Measurements from ENCODE around the gene DNAJC13. TPM values are rescaled to one million over a fixed set of nuclear protein-coding genes. Genes with fewer than 3 reads are reported as not detected.

Gene DNAJC13
- total RNA-seq, 2 experiments from 2014 or later, result 29.9 to 33.5 TPM

GRCh38 chr3:132530624-132531023 lies 113.3 kb downstream of the DNAJC13 start:
- Mint-ChIP-seq H3K36me3 (ENCODE audit: low read depth) (peaks cover 25% of the 10 kb centered on the region), H3K4me3 (no peak overlapping the region), H3K4me1 (no peaks in the 10 kb centered on the region), H3K27ac (no peak overlapping the region), H3K27me3 (no peaks in the 10 kb centered on the region), H3K9me3 (ENCODE audit: low read depth) (no peaks in the 10 kb centered on the region)
- POLR2A ChIA-PET, result no interaction called here
- intact Hi-C loops (cut with DNase I, micrococcal nuclease), result no loop called here
- DNase-seq, result no peak
- CTCF ChIA-PET, result interaction anchor here (0.6 to 0.8 kb wide), 2 partner anchors 111 to 124 kb away, joined by 3 read pairs; no protein-coding TSS in a partner anchor
- ATAC-seq, result no peak

DNA sequence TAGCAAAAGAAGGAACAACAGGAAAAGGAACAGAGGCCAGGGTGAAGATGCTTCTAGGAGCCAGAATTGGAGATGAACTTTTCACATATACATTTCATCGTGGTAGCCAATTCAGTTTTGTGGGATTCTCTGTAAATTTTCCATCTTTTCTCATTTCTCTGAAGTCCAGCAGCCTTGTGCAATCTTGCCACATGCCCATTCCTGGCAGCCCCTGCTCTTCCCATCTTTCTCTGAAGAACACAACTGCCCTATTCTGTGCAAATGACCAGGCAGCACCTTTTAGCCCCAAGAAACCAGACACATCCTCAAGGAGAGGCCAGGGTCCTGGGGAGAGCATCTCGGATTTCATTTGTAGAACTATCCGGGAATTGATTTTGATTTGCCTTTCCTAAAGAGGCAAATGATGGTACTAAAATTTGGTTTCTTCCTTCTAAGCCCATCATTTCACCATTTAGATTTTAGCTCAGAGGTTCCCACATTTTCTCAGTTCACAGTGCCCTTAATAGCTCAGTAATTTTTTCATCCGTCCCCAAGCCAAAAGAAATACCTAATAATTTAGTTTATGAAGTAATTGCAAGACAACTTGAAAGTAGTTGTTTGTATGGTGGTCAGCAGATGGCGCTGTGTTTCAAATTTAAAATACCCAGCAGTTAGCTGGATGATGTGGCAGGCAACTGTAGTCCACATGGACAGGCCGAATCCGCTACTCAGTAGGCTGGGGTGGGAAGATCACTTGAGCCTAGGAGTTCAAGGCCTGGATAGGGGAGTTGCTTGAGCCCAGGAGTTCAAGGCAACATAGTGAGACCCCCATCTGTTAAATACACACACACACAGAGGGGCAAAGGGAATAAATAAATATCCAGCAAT lies 118.5 kb downstream of the DNAJC13 start:
- H3K4me3 Mint-ChIP-seq, result no peak overlapping the region
- H3K9me3 Mint-ChIP-seq (ENCODE audit: low read depth), result no peaks in the 10 kb centered on the region
- H3K27ac Mint-ChIP-seq, result no peak overlapping the region
- H3K4me1 Mint-ChIP-seq, result peaks cover 9% of the 10 kb centered on the region
- no peaks in the 10 kb centered on the region for H3K27me3 Mint-ChIP-seq
- peak; percentile 54 for ATAC-seq
- CTCF ChIA-PET, result interaction anchor here (0.6 to 6.2 kb wide), 31 partner anchors 9 to 1571 kb away, joined by 3 to 102 read pairs (median 4); no protein-coding TSS in a partner anchor
- POLR2A ChIA-PET, result no interaction called here
- peaks cover 21% of the 10 kb centered on the region for H3K36me3 Mint-ChIP-seq (ENCODE audit: low read depth)
- intact Hi-C loops (cut with DNase I, micrococcal nuclease), result loop anchor here (1.0 to 5.0 kb wide), 3 partner anchors 106 to 184 kb away; no protein-coding TSS in a partner anchor
- DNase-seq, result peak; percentile 74

DNA sequence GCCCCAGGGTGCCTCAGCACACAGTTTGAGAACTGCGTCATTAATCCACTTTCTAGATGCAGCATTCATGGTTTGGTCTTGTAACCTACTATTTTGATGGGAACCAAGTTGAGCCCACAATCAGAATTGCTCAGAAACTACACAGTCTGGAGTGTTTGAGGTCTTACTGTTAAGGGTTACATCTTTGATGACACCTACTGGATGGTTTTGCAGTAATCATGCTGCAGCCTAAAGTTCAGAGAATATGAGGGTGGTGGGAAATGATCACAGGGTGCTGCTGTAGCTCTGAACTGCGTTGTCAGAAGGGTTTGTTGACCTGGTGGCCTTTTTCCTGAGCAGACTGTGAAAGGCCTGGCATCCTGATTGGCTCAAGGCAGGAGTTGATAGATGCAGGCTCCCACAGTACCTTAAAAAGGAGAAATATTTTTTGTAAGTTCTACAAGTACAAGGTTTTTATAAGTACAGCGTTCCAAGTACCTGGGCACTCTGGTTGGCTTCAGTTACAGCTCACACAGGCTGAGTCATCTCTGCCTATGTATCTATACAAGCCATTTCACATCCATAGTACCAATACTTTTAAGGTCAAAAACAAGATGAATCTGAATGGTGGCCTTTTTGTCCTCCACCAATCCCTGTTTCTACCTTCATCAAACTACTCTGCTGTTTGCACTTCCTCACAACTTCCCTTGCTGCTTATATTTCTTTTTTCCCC lies 119.3 kb downstream of the DNAJC13 start:
- intact Hi-C loops (cut with DNase I, micrococcal nuclease), result loop anchor here (1.0 to 5.0 kb wide), 3 partner anchors 106 to 184 kb away; no protein-coding TSS in a partner anchor
- no peaks in the 10 kb centered on the region for H3K27me3 Mint-ChIP-seq
- H3K9me3 Mint-ChIP-seq (ENCODE audit: low read depth), result no peaks in the 10 kb centered on the region
- peak; percentile 88 for ATAC-seq
- ChIA-PET POLR2A (no interaction called here), CTCF (interaction anchor here (1.0 to 6.2 kb wide), 27 partner anchors 9 to 197 kb away, joined by 3 to 102 read pairs (median 4); no protein-coding TSS in a partner anchor)
- H3K27ac Mint-ChIP-seq, result peak overlapping the region; percentile 51
- peaks cover 24% of the 10 kb centered on the region for H3K36me3 Mint-ChIP-seq (ENCODE audit: low read depth)
- no peak for DNase-seq
- H3K4me1 Mint-ChIP-seq, result peaks cover 9% of the 10 kb centered on the region
- H3K4me3 Mint-ChIP-seq, result no peak overlapping the region

GRCh38 chr3:132537297-132537696 lies 120.0 kb downstream of the DNAJC13 start:
- no peak for DNase-seq
- Mint-ChIP-seq H3K36me3 (ENCODE audit: low read depth) (peaks cover 24% of the 10 kb centered on the region), H3K27me3 (no peaks in the 10 kb centered on the region), H3K4me3 (no peak overlapping the region), H3K9me3 (ENCODE audit: low read depth) (no peaks in the 10 kb centered on the region), H3K4me1 (peaks cover 10% of the 10 kb centered on the region), H3K27ac (no peak overlapping the region)
- intact Hi-C loops (cut with DNase I, micrococcal nuclease), result loop anchor here in 1 of 2 experiments (5.0 kb wide), 2 partner anchors 180 to 185 kb away; no protein-coding TSS in a partner anchor
- no peak for ATAC-seq
- POLR2A ChIA-PET, result no interaction called here
- CTCF ChIA-PET, result interaction anchor here (1.3 to 6.2 kb wide), 7 partner anchors 9 to 109 kb away, joined by 3 to 102 read pairs (median 8); no protein-coding TSS in a partner anchor

- peaks cover 23% of the 10 kb centered on the region for H3K36me3 Mint-ChIP-seq (ENCODE audit: low read depth)
- POLR2A ChIA-PET, result no interaction called here
- ATAC-seq, result no peak
Observed at GRCh38 chr3:132538072-132538471, 120.8 kb downstream of the DNAJC13 start.

DNA sequence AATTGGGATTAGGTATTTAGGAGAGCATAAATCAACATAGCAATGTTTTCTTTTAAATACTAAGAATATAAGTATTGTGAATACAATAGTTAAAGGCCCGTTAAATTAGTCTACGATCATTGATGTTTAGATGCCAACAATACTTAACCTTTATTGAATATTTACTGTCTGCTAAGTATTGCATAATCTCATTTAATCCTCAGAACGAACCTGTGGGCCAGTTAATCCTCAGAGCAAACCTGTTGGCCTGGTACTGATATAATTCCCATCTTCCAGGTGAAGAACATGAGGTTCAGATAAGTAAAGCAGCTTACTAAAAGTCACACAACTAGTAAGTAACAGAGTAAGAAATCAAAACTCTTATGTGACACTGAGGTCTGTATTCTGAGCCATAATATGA lies 122.4 kb downstream of the DNAJC13 start:
- POLR2A ChIA-PET, result no interaction called here
- no peak for DNase-seq
- H3K36me3 Mint-ChIP-seq (ENCODE audit: low read depth), result peaks cover 24% of the 10 kb centered on the region
- no peak overlapping the region for H3K4me3 Mint-ChIP-seq
- no peaks in the 10 kb centered on the region for H3K27me3 Mint-ChIP-seq
- no peaks in the 10 kb centered on the region for H3K9me3 Mint-ChIP-seq (ENCODE audit: low read depth)
- intact Hi-C loops (cut with DNase I, micrococcal nuclease), result loop anchor here in 1 of 2 experiments (5.0 kb wide), 2 partner anchors 178 to 187 kb away; no protein-coding TSS in a partner anchor
- CTCF ChIA-PET, result interaction anchor here (0.7 to 1.3 kb wide), 5 partner anchors 11 to 176 kb away, joined by 3 to 5 read pairs (median 3); no protein-coding TSS in a partner anchor
- H3K27ac Mint-ChIP-seq, result peak overlapping the region; percentile 14
- H3K4me1 Mint-ChIP-seq, result peaks cover 33% of the 10 kb centered on the region
- no peak for ATAC-seq

More at GRCh38 chr3:132538072-132538471, 120.8 kb downstream of the DNAJC13 start:
- no peak overlapping the region for H3K4me3 Mint-ChIP-seq
- no peak overlapping the region for H3K27ac Mint-ChIP-seq
- peaks cover 18% of the 10 kb centered on the region for H3K4me1 Mint-ChIP-seq
- H3K27me3 Mint-ChIP-seq, result no peaks in the 10 kb centered on the region
- DNase-seq, result no peak
- CTCF ChIA-PET, result interaction anchor here (1.3 to 6.2 kb wide), 4 partner anchors 8 to 103 kb away, joined by 3 to 102 read pairs (median 4); no protein-coding TSS in a partner anchor
- intact Hi-C loops (cut with DNase I, micrococcal nuclease), result loop anchor here in 1 of 2 experiments (5.0 kb wide), 2 partner anchors 179 to 186 kb away; no protein-coding TSS in a partner anchor
- no peaks in the 10 kb centered on the region for H3K9me3 Mint-ChIP-seq (ENCODE audit: low read depth)

- peaks cover 2% of the 10 kb centered on the region for H3K9me3 Mint-ChIP-seq (ENCODE audit: low read depth)
- intact Hi-C loops (cut with DNase I, micrococcal nuclease), result loop anchor here in 1 of 2 experiments (2.0 kb wide), 1 partner anchor 26 kb away; no protein-coding TSS in a partner anchor
- ATAC-seq, result no peak
- peaks cover 24% of the 10 kb centered on the region for H3K4me1 Mint-ChIP-seq
- H3K27me3 Mint-ChIP-seq, result no peaks in the 10 kb centered on the region
- ChIA-PET POLR2A (interaction anchor here (0.6 to 0.7 kb wide), 2 partner anchors 46 to 117 kb away, joined by 3 to 6 read pairs; partner anchors contain the start of gene ACAD11), CTCF (interaction anchor here (0.6 to 1.8 kb wide), 4 partner anchors 53 to 101 kb away, joined by 3 to 7 read pairs (median 4); no protein-coding TSS in a partner anchor)
- peak overlapping the region; percentile 87 for H3K27ac Mint-ChIP-seq
- no peak overlapping the region for H3K4me3 Mint-ChIP-seq
- no peak for DNase-seq
- peaks cover 20% of the 10 kb centered on the region for H3K36me3 Mint-ChIP-seq (ENCODE audit: low read depth)
Observed at GRCh38 chr3:132542577-132542976, 125.3 kb downstream of the DNAJC13 start.

DNA sequence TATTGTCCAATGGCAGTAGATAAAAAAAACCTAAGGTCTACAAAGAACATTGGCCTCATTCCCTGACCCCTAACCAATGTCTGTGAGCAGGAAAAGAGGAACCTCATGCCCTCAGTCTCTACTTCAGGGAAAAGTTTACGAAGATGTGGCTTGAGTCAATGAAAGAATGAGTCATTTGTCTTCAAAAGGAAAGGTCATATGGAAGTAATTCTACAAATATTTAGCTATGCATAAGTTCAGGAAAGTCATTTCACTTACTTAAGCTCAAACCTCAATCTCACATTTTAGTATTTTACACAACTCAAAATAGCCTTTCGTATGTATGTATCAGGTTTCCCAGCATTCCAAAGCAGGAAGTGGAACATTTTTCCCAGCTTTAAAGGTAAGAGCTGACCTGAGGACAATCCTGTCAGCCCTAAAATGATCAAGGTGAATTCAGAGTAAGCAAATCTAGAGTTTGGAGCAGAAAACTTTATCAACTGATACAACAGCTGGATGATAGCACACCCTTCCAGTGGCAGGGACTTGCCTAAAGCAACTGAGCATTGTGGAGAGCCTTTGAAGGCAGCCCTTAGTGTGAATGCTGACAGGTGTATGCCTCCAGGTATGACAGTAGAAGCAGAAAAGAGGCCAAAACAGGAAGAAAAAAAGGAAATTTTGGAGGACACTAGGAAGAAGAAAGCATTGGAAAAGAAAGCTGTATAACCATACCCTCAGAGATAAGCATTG lies 125.9 kb downstream of the DNAJC13 start:
- Mint-ChIP-seq H3K4me1 (peaks cover 25% of the 10 kb centered on the region), H3K36me3 (ENCODE audit: low read depth) (peaks cover 17% of the 10 kb centered on the region), H3K27me3 (no peaks in the 10 kb centered on the region), H3K9me3 (ENCODE audit: low read depth) (peaks cover 2% of the 10 kb centered on the region), H3K4me3 (no peak overlapping the region), H3K27ac (peak overlapping the region; percentile 87)
- ChIA-PET POLR2A (interaction anchor here (0.6 to 0.7 kb wide), 2 partner anchors 47 to 116 kb away, joined by 3 to 6 read pairs; partner anchors contain the start of gene ACAD11), CTCF (interaction anchor here (0.6 to 1.8 kb wide), 5 partner anchors 54 to 243 kb away, joined by 3 to 7 read pairs (median 3); no protein-coding TSS in a partner anchor)
- intact Hi-C loops (cut with DNase I, micrococcal nuclease), result loop anchor here in 1 of 2 experiments (2.0 kb wide), 1 partner anchor 26 kb away; no protein-coding TSS in a partner anchor
- ATAC-seq (peak; percentile 73), DNase-seq (no peak)

GRCh38 chr3:132544130-132544529 lies 126.8 kb downstream of the DNAJC13 start:
- no peak for ATAC-seq
- Mint-ChIP-seq H3K4me3 (no peak overlapping the region), H3K9me3 (ENCODE audit: low read depth) (peaks cover 2% of the 10 kb centered on the region), H3K36me3 (ENCODE audit: low read depth) (peaks cover 14% of the 10 kb centered on the region), H3K27me3 (no peaks in the 10 kb centered on the region), H3K27ac (peak overlapping the region; percentile 26), H3K4me1 (peaks cover 30% of the 10 kb centered on the region)
- intact Hi-C loops (cut with DNase I, micrococcal nuclease), result no loop called here
- ChIA-PET POLR2A (no interaction called here), CTCF (no interaction called here)
- no peak for DNase-seq

DNA sequence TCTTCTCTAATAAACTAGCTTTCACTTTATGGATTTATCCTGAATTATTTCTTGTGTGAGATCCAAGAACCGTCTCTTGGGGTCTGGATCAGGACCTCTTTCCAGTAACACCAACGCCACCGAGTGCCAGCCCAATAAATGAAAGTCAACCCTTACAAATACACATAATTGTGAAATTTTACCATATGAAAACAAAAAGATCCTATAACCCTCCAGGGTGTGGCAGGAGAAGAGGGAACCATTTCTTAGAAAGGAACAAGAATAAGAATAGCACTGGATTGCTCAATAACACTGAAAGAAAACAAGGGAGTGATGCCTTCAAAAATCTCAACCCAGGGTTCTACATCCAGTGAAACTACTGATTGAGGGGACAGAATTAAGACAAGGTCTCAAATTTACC lies 128.2 kb downstream of the DNAJC13 start:
- ChIA-PET CTCF (interaction anchor here (1.0 to 1.4 kb wide), 4 partner anchors 9 to 100 kb away, joined by 3 read pairs; no protein-coding TSS in a partner anchor), POLR2A (no interaction called here)
- H3K4me3 Mint-ChIP-seq, result no peak overlapping the region

More for the DNA sequence above, 128.2 kb downstream of the DNAJC13 start:
- Mint-ChIP-seq H3K9me3 (ENCODE audit: low read depth) (peaks cover 2% of the 10 kb centered on the region), H3K27ac (no peak overlapping the region), H3K27me3 (no peaks in the 10 kb centered on the region), H3K36me3 (ENCODE audit: low read depth) (peaks cover 11% of the 10 kb centered on the region), H3K4me1 (peaks cover 43% of the 10 kb centered on the region)
- intact Hi-C loops (cut with DNase I, micrococcal nuclease), result no loop called here
- no peak for ATAC-seq
- no peak for DNase-seq

Data from activated CD4-positive, alpha-beta T cell treated with anti-CD3 and anti-CD28 coated beads for 36 hours (primary cell).